Eye (tissue), 1 donor: ENCODE results near the gene ASH1L.
"Not testable (repeated sequence)": the region's sequence is repeated elsewhere in the genome, so short reads cannot be mapped to it uniquely, and the experiment has no call there.

ENCODE experiments used
- DNase-seq: peaks from one replicate; pipeline ENCODE4 v3.0.0-alpha.2; 2015

The ASH1L gene

GRCh38 chr1:155562581-155563376 lies at the start of gene ASH1L:
Gene ASH1L, minus strand, starts transcription at chr1:155562803. Its CDS starts 41,284 bp downstream, at chr1:155521519.
- DNase-seq = peak; percentile 98

- not testable (repeated sequence) for DNase-seq
Measured at GRCh38 chr1:155610257-155610647, 47.6 kb upstream of the ASH1L start.

- peak; percentile 97 for DNase-seq
Measured at GRCh38 chr1:155609515-155610256, 47.1 kb upstream of the ASH1L start, which contains the start of gene MSTO1. Gene MSTO1, plus strand, starts transcription at chr1:155610218. Its CDS starts 31 bp downstream, at chr1:155610249.

- no peak for DNase-seq
Measured at GRCh38 chr1:155608888-155609225, 46.3 kb upstream of the ASH1L start.

- no peak for DNase-seq
Measured at GRCh38 chr1:155607708-155608107, 45.1 kb upstream of the ASH1L start.

GRCh38 chr1:155599828-155600572 lies 37.4 kb upstream of the ASH1L start:
- DNase-seq = not testable (repeated sequence)

- peak; percentile 71 for DNase-seq
Measured at GRCh38 chr1:155598842-155599331, 36.3 kb upstream of the ASH1L start.

- DNase-seq = no peak
Measured at GRCh38 chr1:155596864-155597263, 34.3 kb upstream of the ASH1L start.

GRCh38 chr1:155595877-155596474 lies 33.4 kb upstream of the ASH1L start:
- DNase-seq = peak; percentile 39

GRCh38 chr1:155591770-155592169 lies 29.2 kb upstream of the ASH1L start:
- peak; percentile 70 for DNase-seq

GRCh38 chr1:155590516-155591247 lies 28.1 kb upstream of the ASH1L start:
- DNase-seq = not testable (repeated sequence)

- not testable (repeated sequence) for DNase-seq
Measured at GRCh38 chr1:155589282-155589681, 26.7 kb upstream of the ASH1L start.

- DNase-seq = not testable (repeated sequence)
Measured at GRCh38 chr1:155583846-155584245, 21.2 kb upstream of the ASH1L start.

- not testable (repeated sequence) for DNase-seq
Measured at GRCh38 chr1:155575608-155576007, 13.0 kb upstream of the ASH1L start.

GRCh38 chr1:155574077-155574476 lies 11.5 kb upstream of the ASH1L start:
- no peak for DNase-seq

- DNase-seq = no peak
Measured at GRCh38 chr1:155570593-155570990, 8.0 kb upstream of the ASH1L start.

GRCh38 chr1:155569988-155570592 lies 7.5 kb upstream of the ASH1L start:
- no peak for DNase-seq

- not testable (repeated sequence) for DNase-seq
Measured at GRCh38 chr1:155563377-155564022, 897 bp upstream of the ASH1L start.

GRCh38 chr1:155561779-155562580 lies 623 bp downstream of the ASH1L start:
- not testable (repeated sequence) for DNase-seq

GRCh38 chr1:155555915-155556314 lies 6.7 kb downstream of the ASH1L start:
- DNase-seq = no peak
